Memory B cell (primary cell): ENCODE measurements around the gene PAIP1.
"Not testable (repeated sequence)": the region's sequence is repeated elsewhere in the genome, so short reads cannot be mapped to it uniquely, and the experiment has no call there.

Source experiments
- ATAC-seq: fragments of 150-1000 bp; cut with Tn5 transposase; 2 replicates; pipeline ENCODE4 v1.10.0; 2021; ENCODE audit warnings: low read depth, mild to moderate bottlenecking, moderate library complexity
- DNase-seq, 2 donors: peaks; one replicate each; pipeline ENCODE4 v3.0.0; 2022; ENCODE audit warnings: low spot score in 2 of 2
- H3K27ac Mint-ChIP-seq: one replicate; pipeline ENCODE4 v1.8.0; 2022; ENCODE audit warnings: mild to moderate bottlenecking, moderate library complexity, mixed read lengths
- H3K27me3 Mint-ChIP-seq: one replicate; pipeline ENCODE4 v1.8.0; 2022; ENCODE audit warnings: mixed read lengths
- H3K36me3 Mint-ChIP-seq: one replicate; pipeline ENCODE4 v1.8.0; 2022; ENCODE audit warnings: mild to moderate bottlenecking, mixed read lengths
- H3K4me1 Mint-ChIP-seq: one replicate; pipeline ENCODE4 v1.8.0; 2022; ENCODE audit warnings: mixed read lengths
- H3K4me3 Mint-ChIP-seq: one replicate; pipeline ENCODE4 v1.8.0; 2022; ENCODE audit warnings: mild to moderate bottlenecking, moderate library complexity, mixed read lengths
- H3K9me3 Mint-ChIP-seq: one replicate; pipeline ENCODE4 v1.8.0; 2022; ENCODE audit warnings: mixed read lengths

The PAIP1 gene

DNA sequence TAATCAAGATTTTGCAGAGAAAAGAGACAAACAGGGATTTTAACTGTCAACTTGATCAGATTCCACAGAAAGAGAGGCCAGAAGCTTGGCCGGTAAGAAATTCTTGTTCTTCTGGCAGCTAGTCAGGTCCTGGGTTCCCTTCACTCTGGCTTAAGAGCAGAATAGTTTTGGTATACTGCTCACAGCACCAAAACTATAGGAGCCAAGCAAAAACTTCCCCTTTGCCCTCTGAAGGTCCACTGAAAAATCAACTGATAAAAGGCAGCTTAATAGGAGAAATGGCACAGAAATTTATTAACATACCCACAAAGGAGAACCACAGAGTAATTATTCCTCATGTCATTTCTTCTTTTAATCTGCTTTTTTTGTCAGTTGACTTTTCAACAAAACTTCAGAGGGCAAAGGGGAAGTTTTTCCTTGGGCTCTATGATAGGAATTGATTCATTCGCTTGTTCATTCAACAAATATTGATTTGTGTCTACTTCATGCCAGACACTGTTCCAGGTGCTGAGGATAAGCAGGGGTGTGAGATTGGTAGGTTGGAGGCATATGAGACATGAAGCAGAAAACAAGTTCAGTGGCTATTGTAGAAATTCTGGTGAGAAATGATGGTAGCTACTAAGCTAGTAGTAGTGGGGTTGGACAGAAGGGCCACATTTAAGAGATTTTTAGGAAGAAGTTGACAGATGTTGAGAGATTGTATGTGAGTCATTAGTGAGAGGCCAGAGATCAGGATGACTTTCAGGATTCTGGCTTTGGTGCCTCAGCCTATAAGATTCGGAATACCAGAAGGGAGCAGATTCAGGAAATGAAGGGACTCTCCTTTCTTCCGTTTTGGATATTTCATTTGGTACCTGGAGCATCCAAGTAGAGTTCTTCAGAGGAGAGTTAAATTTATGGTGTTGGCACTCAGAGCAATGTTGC, 25.5 kb upstream of the PAIP1 start:
- no peak for DNase-seq
- Mint-ChIP-seq H3K4me3 (no peak overlapping the region), H3K27me3 (no peaks in the 10 kb centered on the region), H3K36me3 (peaks cover 10% of the 10 kb centered on the region), H3K27ac (no peak overlapping the region), H3K9me3 (no peaks in the 10 kb centered on the region), H3K4me1 (no peaks in the 10 kb centered on the region)
- no peak for ATAC-seq

DNA sequence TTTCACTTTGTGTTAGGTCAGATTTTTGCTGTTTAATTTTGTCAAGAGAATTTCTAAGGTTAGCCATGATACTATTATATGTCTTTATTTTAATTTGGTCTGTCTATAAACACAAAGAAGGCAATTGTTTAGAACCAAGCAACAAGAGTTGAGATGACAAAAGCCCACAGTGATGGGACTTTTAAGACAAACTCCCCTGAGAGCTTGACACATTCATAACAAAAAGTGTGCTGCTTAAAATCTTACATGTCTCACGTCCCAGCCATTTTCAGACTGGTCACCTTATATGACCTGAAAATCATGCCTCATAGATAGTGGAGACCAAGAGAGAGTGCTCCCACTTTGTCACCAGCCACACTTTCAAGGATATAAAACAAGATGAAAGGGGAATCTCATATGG, 24.5 kb upstream of the PAIP1 start:
- DNase-seq (no peak), ATAC-seq (no peak)
- Mint-ChIP-seq H3K4me3 (no peak overlapping the region), H3K4me1 (no peaks in the 10 kb centered on the region), H3K27me3 (no peaks in the 10 kb centered on the region), H3K27ac (no peak overlapping the region), H3K9me3 (no peaks in the 10 kb centered on the region), H3K36me3 (peaks cover 10% of the 10 kb centered on the region)

DNA sequence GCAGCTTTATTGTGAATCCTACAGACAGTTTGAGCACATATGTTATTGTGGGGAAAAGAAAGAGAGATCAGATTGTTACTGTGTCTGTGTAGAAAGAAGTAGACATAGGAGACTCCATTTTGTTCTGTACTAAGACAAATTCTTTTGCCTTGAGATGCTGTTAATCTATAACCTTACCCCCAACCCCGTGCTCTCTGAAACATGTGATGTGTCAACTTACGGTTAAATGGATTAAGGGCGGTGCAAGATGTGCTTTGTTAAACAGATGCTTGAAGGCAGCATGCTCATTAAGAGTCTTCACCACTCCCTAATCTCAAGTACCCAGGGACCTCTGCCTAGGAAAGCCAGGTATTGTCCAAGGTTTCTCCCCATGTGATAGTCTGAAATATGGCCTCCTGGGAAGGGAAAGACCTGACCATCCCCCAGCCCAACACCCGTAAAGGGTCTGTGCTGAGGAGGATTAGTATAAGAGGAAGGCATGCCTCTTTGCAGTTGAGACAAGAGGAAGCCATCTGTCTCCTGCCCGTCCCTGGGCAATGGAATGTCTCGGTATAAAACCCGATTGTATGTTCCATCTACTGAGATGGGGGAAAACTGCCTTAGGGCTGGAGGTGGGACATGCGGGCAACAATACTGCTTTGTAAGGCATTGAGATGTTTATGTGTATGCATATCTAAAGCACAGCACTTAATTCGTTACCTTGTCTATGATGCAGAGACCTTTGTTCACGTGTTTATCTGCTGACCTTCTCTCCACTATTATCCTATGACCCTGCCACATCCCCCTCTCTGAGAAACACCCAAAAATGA, 23.7 kb upstream of the PAIP1 start:
- not testable (repeated sequence) for H3K4me1 Mint-ChIP-seq, H3K27me3 Mint-ChIP-seq, ATAC-seq, H3K4me3 Mint-ChIP-seq, DNase-seq, H3K9me3 Mint-ChIP-seq, H3K27ac Mint-ChIP-seq
- H3K36me3 Mint-ChIP-seq: peaks cover 13% of the 10 kb centered on the region

DNA sequence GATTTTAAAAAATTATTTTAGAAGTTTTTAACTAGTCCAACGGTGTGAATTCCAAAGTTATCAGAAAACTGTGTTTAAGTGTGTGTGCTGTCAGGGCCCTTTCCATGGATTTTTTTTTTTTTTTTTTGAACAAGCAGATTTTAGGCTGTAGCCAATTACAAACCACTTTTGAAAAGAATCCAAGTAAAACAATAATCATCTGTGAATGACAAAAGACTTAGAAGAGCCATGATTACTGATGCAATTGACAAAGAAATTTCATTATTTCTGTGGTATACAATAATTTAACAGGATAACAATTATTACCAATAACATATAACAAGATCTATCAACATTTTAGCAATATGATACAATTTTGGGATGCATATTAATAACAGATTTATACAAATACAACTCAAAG, 16.2 kb upstream of the PAIP1 start:
- Mint-ChIP-seq H3K4me3 (no peak overlapping the region), H3K4me1 (no peaks in the 10 kb centered on the region), H3K27me3 (no peaks in the 10 kb centered on the region), H3K36me3 (peaks cover 12% of the 10 kb centered on the region), H3K9me3 (no peaks in the 10 kb centered on the region), H3K27ac (no peak overlapping the region)
- ATAC-seq (no peak), DNase-seq (no peak)

DNA sequence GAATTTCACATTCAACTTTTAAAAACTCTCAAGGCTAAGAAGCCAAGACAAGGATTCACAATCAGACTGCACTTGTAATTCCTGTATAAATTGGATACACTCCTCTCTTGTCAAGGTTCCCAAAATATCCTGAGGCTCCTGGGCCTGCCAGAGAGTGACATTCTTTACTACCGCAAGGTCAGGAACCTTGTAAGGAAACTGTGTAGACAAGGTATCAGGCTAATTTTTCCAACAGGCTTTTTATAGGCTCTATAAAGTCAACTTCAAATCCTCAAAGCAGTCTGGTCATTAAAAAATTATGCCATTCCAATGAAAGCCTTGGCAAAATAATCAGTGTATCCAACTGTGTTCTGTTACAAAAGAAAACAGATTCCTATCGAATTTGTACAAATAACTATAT, 15.5 kb upstream of the PAIP1 start:
- H3K4me1 Mint-ChIP-seq: no peaks in the 10 kb centered on the region
- DNase-seq: no peak
- no peak for ATAC-seq
- H3K36me3 Mint-ChIP-seq: peaks cover 12% of the 10 kb centered on the region
- no peak overlapping the region for H3K27ac Mint-ChIP-seq
- H3K9me3 Mint-ChIP-seq: no peaks in the 10 kb centered on the region
- no peak overlapping the region for H3K4me3 Mint-ChIP-seq
- H3K27me3 Mint-ChIP-seq: no peaks in the 10 kb centered on the region

DNA sequence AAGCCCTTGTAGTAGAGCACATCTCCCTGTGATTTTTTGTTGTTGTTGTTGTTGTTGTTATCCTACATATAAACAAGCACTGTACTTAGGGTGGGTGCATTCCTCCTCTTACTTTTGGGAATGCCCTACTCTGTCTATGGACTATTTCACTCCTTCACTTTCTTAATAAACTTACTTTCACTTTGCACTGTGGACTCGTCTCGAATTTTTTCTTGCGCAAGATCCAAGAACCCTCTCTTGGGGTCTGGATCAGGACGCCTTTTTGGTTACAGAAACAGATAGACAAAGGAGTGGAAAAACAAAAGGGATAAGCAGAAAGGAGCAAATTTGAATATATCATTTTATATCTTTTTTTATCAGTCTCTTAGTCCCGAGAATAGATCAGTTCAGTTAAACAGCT, 14.4 kb upstream of the PAIP1 start:
- no peaks in the 10 kb centered on the region for H3K27me3 Mint-ChIP-seq
- H3K4me3 Mint-ChIP-seq: no peak overlapping the region
- peaks cover 12% of the 10 kb centered on the region for H3K36me3 Mint-ChIP-seq
- DNase-seq (no peak), ATAC-seq (no peak)
- H3K27ac Mint-ChIP-seq: no peak overlapping the region
- no peaks in the 10 kb centered on the region for H3K9me3 Mint-ChIP-seq
- no peaks in the 10 kb centered on the region for H3K4me1 Mint-ChIP-seq

DNA sequence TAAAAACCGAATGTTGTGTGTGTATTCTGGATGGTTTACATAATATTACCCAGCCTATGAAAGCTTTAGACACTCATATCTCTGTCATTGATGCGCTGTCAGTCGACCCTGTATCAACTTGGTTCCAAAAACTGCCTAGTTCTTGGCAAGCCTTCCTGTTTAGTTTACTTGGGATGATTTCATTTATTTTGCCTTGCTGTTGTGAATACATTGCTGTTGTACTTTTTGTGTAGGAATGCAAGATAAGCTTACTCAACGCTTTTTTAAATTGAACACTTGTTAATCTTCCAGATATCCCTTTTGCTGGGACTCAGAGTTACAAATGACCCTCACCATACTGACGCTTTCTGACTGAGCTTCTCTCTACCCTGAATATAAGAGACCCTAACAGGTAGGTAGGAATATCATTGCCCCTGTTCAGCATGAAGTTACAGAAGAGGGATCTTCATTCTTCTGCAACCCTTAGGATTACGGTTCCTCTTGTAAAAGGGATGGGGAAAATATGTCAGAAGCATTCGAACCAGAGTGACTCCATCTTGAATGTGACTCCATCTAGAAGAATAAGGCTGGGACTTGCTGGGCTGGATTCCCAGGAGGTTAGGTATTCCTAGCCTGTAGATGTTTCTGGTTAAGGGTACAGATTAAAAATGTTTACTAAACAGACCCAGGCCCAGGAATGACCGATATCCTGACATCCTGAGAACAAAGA, 13.7 kb upstream of the PAIP1 start:
- H3K4me1 Mint-ChIP-seq: no peaks in the 10 kb centered on the region
- no peaks in the 10 kb centered on the region for H3K27me3 Mint-ChIP-seq
- peaks cover 9% of the 10 kb centered on the region for H3K36me3 Mint-ChIP-seq
- ATAC-seq: no peak
- no peaks in the 10 kb centered on the region for H3K9me3 Mint-ChIP-seq
- DNase-seq: no peak
- no peak overlapping the region for H3K4me3 Mint-ChIP-seq
- no peak overlapping the region for H3K27ac Mint-ChIP-seq

DNA sequence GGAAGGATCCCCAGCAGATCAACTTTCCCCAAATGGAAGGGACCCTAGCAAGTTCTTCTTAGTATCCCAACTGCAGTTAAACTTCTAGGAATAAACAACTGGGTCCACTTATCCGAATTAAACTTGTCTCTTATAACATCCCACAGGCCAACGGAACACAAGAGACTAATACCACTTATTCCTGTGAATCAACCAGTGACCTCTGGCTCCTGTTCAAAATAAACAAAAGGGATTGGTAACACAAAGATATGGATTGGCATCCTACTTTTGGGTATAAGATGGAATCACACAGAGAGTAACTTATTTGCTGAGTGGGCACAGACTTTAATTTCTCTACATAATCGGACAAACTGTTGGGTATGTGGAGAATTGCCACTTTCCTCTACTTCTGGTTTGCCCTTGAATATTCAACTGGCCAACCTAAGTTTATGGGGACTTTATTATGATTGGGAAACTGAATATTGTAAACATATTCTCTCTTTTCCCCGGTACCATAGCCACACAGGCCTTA, 12.4 kb upstream of the PAIP1 start:
- no peaks in the 10 kb centered on the region for H3K36me3 Mint-ChIP-seq
- H3K4me3 Mint-ChIP-seq: no peak overlapping the region
- H3K27ac Mint-ChIP-seq: no peak overlapping the region
- no peaks in the 10 kb centered on the region for H3K9me3 Mint-ChIP-seq
- no peaks in the 10 kb centered on the region for H3K4me1 Mint-ChIP-seq
- DNase-seq: no peak
- peaks cover 2% of the 10 kb centered on the region for H3K27me3 Mint-ChIP-seq
- ATAC-seq: no peak

DNA sequence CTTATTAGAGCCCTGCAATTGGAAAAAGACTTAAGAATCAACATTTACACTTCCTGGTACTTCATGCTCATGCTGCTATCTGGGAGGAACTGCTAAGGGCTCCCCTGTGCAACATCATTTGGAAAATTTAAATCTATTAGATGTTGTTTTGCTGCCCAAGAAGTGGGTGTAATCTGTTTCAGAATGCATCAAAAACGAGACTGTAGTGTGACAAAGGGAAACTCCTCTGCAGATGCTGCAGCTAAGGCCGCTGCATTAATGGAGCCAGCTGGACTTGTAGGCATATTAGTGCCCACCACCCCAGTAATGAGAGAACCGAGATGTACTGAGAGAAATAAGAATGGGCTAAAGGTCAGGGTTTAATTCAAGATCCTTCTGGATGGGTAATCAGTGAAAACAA, 11.1 kb upstream of the PAIP1 start:
- DNase-seq (no peak), ATAC-seq (no peak)
- H3K27ac Mint-ChIP-seq: no peak overlapping the region
- H3K36me3 Mint-ChIP-seq: no peaks in the 10 kb centered on the region
- H3K4me3 Mint-ChIP-seq: no peak overlapping the region
- H3K27me3 Mint-ChIP-seq: peaks cover 5% of the 10 kb centered on the region
- H3K4me1 Mint-ChIP-seq: no peaks in the 10 kb centered on the region
- H3K9me3 Mint-ChIP-seq: no peaks in the 10 kb centered on the region

DNA sequence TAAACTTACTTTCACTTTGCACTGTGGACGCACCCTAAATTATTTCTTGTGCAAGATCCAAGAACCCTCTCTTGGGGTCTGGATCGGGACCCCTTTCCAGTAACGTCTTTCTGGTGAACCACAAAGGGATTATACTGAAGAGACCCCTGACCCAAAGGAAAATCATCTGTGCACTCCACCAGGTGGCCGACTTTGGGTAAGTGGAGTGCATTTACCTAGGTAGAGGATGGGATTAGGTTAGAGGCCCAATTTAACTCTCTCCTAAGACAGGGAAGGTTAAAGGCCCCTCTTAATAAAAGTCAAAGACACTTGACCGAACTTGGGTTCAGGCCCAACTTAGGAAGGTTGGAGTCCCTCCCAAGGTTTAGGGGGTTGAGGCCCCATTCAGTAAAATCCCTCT, 8.2 kb upstream of the PAIP1 start:
- Mint-ChIP-seq H3K4me1 (no peaks in the 10 kb centered on the region), H3K27ac (no peak overlapping the region), H3K4me3 (no peak overlapping the region), H3K27me3 (peaks cover 7% of the 10 kb centered on the region), H3K9me3 (no peaks in the 10 kb centered on the region), H3K36me3 (no peaks in the 10 kb centered on the region)
- ATAC-seq (no peak), DNase-seq (no peak)

DNA sequence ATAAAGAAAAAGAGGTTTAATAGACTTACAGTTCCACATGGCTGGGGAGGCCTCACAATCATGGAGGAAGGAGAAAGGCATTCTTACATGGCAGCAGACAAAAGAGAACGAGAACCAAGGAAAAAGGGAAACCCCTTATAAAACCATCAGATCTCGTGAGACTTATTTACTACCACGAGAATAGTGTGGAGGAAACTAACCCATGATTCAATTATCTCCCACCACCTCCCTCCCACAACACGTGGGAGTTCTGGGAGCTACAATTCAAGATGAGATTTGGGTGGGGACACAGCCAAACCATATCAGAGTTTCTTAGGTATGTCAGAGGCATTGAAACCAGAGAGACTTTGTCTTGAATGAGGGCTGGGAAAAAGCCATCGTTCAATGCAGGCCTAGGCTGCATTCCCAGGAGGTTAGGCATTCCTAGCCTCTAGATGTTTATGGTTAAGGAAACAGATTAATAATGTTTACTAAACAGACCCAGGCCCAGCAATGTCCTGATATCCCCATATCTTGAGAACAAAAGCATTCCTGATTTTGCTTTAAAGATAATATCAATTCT, 7.5 kb upstream of the PAIP1 start:
- Mint-ChIP-seq H3K4me3 (no peak overlapping the region), H3K36me3 (no peaks in the 10 kb centered on the region), H3K27me3 (peaks cover 7% of the 10 kb centered on the region), H3K9me3 (no peaks in the 10 kb centered on the region), H3K4me1 (no peaks in the 10 kb centered on the region), H3K27ac (no peak overlapping the region)
- ATAC-seq: no peak
- DNase-seq: no peak

DNA sequence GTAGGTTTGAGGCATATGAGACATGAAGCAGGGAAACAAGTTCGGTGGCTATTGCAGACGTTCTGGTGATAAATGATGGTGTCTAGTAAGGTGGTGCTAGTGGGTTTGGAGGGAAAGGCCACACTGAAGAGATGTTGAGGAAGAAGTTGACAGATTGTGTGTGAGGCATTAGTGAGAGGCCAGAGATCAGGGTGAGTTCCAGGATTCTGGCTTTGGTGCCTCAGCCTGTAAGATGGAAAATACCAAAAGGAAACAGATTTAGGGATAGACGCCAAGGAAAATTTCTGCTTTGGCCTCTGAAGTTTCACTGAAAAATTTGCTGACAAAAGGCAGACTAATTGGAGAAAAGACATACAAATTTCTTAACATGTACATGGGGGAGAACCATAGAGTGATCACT, 6.4 kb upstream of the PAIP1 start:
- H3K36me3 Mint-ChIP-seq: no peaks in the 10 kb centered on the region
- H3K4me3 Mint-ChIP-seq: no peak overlapping the region
- ATAC-seq: no peak

DNA sequence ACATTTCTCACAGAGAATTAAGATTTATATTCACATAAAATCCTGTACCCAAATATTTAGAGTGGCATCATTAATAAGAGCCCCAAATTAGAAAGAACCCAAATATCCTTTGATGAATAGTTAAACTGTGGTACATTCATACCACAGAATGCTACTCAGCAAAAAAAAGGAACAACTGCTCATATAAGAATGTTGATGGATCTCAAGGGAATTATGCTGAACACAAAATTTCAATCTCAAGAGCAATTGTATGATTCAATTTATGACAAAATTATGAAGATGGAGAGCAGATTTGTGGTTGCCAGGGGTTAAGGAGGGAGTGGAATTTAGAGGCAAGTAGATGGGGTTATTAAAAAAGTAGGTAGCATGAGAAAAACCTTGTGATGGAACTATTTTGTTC, 4.5 kb upstream of the PAIP1 start:
- H3K27me3 Mint-ChIP-seq: peaks cover 9% of the 10 kb centered on the region
- H3K4me1 Mint-ChIP-seq: peaks cover 6% of the 10 kb centered on the region
- H3K9me3 Mint-ChIP-seq: no peaks in the 10 kb centered on the region
- no peaks in the 10 kb centered on the region for H3K36me3 Mint-ChIP-seq
- no peak for ATAC-seq
- no peak overlapping the region for H3K27ac Mint-ChIP-seq
- H3K4me3 Mint-ChIP-seq: no peak overlapping the region
- no peak for DNase-seq

More for the DNA sequence above, 6.4 kb upstream of the PAIP1 start:
- DNase-seq: no peak
- no peak overlapping the region for H3K27ac Mint-ChIP-seq
- peaks cover 3% of the 10 kb centered on the region for H3K4me1 Mint-ChIP-seq
- H3K9me3 Mint-ChIP-seq: no peaks in the 10 kb centered on the region
- H3K27me3 Mint-ChIP-seq: peaks cover 9% of the 10 kb centered on the region

DNA sequence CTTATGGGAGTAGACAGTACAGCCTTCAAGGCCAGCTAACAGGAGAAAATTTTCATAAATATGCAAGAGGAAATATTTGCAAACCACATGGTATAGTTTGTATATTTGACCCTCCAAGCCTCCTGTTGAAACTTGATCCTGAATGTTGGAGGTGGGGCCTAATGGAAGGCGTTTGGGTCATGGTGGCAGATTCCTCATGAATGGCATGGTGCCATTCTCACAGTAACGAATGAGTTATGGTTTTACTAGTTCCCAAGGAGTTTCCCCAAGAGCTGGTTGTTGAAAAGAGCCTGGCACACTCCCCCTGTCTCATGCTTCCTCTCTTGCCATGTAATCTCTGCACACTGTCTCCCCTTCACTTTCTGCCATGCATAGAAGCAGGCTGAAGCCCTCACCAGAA, 3.3 kb upstream of the PAIP1 start:
- Mint-ChIP-seq H3K27me3 (peaks cover 7% of the 10 kb centered on the region), H3K36me3 (no peaks in the 10 kb centered on the region), H3K4me1 (peaks cover 7% of the 10 kb centered on the region), H3K9me3 (no peaks in the 10 kb centered on the region), H3K4me3 (no peak overlapping the region), H3K27ac (no peak overlapping the region)
- DNase-seq (no peak), ATAC-seq (no peak)
